ENCODE results near the gene DIAPH3.

DNA sequence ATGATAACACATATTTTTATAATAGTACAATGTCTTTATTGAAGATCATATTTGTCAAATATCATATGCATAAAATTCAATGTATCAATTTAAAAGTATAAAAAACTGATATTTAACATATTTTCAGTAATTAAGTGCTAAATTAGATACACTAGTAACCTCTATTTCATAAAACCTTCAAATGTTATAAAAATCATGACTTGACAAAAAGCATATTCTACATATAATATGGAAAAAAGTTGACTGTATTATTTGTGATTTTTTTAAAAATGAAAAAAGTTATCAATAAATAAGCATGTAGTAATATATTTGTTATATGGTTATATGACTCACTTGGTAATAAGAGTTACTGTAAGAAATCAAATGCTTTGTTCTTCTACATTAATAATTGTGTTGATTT, 356.9 kb downstream of the DIAPH3 start:
- TF ChIP-seq, protein P1, sequence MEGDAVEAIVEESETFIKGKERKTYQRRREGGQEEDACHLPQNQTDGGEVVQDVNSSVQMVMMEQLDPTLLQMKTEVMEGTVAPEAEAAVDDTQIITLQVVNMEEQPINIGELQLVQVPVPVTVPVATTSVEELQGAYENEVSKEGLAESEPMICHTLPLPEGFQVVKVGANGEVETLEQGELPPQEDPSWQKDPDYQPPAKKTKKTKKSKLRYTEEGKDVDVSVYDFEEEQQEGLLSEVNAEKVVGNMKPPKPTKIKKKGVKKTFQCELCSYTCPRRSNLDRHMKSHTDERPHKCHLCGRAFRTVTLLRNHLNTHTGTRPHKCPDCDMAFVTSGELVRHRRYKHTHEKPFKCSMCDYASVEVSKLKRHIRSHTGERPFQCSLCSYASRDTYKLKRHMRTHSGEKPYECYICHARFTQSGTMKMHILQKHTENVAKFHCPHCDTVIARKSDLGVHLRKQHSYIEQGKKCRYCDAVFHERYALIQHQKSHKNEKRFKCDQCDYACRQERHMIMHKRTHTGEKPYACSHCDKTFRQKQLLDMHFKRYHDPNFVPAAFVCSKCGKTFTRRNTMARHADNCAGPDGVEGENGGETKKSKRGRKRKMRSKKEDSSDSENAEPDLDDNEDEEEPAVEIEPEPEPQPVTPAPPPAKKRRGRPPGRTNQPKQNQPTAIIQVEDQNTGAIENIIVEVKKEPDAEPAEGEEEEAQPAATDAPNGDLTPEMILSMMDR (conservative IDR thresholded peaks at IDR 0.05), result no peak
- TF ChIP-seq ZFX (IDR thresholded peaks at IDR 0.05), result no peak

Measured in C4-2B (cell line).